GM21529 (cell line): ENCODE results near the gene WARS2.

Experiments used
- ATAC-seq: cut with Tn5 transposase; IDR thresholded peaks from one replicate; pipeline ENCODE4 v1.9.1; 2021; ENCODE audit not compliant: unreplicated experiment

WARS2 gene

DNA sequence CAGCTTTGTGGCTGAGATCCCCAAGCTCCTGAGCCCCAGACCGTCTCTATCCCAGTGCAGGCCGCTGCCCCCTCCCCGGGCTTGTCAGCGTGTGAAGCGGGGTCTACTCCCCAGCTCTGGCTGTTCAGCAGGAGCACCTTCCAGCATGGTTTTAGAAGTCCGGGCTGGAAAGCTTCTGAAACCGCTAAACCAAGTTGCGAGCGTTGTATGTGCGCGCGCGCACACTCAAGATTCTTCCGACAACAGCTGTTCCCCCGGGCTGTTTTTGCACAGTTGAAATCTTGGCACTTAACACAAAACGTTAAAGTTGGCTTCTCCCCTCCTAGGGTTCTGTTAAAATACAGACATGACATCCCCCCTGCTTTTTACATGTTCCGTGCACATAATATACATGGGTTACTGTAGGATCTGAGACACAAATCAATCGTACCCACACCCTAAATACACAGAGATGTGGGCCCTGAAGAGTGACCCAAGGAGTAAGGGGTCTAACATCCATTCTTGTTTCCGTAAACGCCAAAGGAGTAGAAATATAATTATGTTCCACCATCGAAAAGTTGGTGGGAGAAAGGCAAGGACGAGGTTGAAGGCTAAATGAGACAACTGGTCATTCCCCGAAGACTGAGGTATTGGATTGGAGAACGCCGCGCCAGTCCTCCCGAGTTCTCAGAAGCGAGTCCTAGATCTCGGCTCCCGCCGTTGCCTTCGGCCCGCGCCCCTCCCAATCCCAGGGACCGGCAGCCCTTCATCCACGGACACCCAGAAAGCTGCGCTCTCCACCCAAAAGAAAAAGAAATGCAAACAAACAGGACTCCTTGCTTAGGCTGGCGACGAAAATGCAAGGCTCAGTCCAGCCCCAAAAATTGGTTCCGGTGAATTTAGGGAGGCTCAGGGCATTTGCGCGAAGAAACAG is 153.6 kb downstream of the WARS2 start:
- no peak for ATAC-seq

DNA sequence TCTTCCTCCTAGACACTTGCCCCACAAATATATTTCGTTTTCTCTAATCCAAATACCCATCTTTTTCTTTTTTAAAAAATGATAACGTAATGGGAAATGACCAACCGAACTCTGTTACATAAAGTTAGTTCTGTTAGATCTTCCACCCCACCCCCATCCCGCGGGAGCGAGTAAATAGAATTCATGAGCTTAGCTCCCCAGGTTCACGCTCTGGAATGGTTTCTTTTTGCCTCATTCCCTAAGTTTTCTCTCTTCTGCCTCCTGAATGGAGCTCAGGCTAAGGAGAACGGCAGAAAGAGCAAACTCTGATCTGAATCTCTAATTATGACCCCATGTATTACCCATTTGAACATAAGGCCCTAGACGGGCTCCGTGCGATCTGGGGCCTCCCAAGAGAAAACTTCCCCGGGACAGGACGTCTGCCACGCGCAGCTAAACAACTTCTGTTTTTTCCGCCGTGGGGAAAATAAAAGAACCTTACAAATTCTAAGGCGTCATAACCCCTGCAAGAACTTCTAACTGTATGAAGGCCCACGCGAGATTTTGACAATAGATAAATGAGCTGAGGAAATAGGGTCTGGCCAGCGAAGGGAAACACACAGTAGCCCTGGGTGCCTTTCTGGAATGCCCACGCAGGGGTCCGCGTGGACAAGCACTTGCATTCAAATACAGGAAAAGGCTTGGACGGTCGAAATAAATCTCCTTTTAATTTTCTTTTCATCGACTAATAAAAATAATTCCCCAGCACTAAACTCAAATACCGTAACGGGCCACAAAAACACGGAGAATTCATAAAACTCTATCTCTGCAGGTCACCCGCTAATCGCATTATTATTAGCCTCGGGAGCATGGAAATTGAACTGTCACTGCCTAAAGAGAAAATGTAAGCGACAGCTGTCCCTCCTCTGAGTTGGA is 154.6 kb downstream of the WARS2 start:
- ATAC-seq: no peak

DNA sequence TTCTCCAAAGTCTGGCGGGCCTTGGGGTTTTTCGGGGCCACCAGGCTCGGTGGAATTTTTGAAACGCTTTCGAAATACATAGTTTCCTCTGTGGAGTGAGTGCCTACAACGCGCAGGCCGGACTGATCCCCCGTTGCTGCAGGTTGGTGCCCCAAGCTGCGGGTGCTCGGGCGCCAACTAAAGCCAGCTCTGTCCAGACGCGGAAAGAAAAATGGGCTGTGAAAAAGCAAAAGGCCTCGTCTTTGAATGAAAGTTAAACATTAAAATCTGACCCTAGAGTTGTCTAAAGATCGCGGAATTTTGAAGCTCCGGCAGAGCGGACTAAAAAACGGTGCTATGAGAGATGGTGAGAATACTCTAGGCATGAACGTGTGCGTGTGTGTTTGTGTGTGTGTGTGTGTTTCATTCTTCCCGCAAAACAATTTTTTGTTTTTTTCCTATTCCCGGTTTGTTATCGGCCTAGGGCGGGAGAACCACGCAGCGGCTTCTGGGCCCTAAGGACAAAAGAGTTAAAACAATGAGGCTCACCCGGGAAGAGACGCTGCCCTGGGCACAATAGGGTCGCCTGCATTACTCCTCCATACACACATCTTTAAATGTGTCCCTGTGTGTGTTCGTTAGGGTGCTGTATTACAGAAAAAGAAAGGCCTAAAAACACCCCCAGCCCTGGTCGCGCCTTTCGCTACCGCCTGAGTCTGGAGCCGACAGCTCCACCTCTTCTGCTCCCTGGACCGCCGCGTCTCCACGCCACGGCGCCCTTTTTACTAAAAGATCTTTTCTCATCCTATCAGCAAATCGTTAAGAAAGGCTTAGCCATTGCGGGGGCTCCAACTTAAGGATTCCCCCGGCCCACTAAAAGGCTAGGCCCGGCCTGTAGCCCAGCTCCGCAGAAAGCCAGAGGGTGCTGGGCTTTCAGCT is 155.5 kb downstream of the WARS2 start:
- no peak for ATAC-seq

DNA sequence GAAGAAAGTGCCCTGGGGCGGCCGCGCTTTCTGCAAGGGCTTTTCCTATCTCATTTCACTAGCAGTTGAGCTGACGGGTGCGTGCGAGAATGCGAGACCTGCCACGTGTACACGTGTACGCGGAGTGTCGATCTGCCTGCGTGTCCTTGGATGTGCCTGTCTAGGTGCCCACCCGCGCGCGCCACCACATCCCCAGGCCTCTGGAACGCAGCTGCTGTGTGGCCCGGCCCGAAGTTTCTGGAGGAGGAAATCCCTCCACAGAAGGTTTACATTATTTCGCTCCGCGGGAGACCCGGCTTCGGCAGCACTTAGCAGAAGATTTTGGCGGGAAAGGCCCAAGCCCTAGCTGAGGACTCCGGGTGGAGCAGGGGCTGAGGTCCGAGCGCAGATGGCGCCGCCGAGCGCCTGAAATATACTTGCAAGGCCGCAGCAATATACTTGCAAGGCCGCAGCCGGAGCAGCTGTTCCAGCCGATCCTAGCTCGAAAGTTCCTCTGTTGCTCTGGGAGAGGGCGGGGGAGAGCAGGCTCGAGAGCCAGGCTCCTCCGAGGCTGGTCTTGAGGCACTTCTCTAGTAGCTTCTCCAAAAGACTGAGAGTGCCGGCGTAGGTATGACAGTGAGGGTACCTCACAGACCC is 156.2 kb downstream of the WARS2 start:
- no peak for ATAC-seq

DNA sequence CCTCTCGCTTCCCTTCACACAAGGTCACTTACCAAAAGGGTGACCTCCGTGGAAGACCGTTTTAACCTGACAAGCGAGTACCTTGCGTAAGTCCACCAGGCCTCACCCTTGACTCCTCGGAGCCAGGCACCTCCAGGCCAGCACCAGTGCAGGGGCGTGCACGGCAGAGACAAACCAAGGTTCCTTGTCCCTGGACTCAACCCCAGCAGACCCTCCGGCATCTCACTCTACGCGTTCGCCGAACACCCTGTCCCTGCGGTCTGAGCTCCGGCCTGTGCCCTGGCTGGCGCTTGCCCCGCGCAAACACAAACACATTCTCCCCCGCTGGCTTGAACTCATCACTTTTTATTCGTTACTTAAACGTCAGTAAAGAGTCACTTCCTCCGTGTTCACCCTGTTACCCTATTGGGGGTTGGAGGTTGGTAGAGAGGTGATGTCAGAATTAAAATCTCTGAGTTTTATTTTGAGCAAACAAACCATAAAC is 156.9 kb downstream of the WARS2 start:
- no peak for ATAC-seq

DNA sequence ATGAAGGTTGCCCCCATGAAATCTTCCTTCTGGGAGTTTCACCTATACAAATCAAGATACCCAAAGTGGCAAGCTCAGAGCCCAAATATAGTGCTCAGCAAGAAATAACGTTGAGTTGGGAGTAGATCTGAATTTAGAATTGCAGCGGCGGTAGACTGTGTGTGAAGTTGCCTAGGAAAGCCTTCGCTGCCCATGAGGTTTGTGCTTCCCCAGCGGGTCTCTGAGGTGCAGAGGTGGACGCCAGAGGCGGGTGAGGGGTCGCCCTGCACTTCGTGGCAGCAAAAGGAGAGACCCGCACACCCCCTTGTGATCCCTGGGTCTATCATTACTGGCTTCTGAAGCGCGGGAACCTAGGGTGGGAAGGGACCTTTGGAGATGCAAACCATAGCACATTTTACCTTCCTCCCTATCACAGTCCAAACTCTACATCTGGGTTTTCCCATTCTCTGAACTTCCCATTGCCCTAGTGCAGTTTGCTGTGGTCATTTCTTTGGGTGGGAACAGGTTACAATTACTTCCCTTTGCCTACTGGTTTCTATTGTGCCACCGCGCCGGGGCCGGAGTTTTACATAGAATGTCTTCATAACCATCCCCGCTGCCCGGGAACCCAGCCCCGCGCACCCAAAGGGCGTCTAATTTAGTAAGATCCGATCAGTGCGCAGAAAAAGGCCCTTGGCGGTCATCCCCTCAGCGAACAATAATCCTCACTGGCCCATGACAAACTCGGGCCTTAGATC is 157.5 kb downstream of the WARS2 start:
- ATAC-seq: no peak

DNA sequence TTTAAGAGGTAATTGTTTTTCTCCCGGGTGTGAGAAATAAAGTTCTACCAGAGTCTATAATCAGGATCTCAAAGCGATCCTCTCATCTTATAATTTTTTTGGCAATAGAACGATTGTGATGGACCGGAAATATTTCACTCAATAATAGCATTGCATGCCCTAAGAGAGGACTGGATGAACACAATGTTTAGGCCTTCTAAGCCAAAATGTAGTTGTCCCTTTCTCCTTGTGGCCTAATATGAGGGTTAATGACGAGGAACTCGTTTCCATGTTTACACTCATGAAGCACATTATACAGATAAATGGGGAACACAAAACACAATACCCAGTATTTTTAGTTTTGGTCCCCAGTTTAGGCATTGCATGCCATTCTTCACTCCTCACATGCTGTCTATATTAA is 158.2 kb downstream of the WARS2 start:
- ATAC-seq: no peak

DNA sequence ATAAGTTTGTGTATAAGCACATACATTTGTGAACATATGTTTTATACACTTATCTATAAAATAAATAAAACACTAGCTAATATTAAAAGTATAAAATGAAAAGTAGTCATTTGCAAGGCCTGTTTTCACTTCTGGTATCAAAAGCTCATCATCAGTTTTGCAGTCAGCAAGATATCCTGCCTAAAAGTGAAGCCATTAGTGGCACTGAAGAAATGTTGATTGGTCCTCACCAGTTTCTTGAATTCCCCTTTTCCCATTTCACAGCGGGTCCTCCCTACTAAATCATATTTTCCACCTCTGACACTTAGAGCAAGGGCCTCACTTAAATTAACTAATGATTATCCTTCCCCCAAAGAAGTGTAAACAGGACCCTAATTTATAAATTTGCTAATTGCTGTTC is 159.0 kb downstream of the WARS2 start:
- no peak for ATAC-seq
